ENCODE measurements around the gene RAPGEF1. TPM values are rescaled to one million over a fixed set of nuclear protein-coding genes. Genes with fewer than 3 reads are reported as not detected.

RAPGEF1 gene
- total and polyA plus RNA-seq, 9 donors, result 17.0 to 64.4 (median 36.4) TPM

GRCh38 chr9:131546336-131547084, 193.4 kb downstream of the RAPGEF1 start:
- TF ChIP-seq EP300 (IDR thresholded peaks at IDR 0.05) (no peak), POLR2A (IDR thresholded peaks at IDR 0.05) (no peak), CTCF (IDR thresholded peaks at IDR 0.05) (no peak)
- Histone ChIP-seq H3K4me3 (no peak overlapping the region), H3K36me3 (no peaks in the 10 kb centered on the region), H3K4me1 (ENCODE audit: insufficient read depth) (peaks cover 3% of the 10 kb centered on the region), H3K27ac (no peak overlapping the region), H3K9me3 (peaks cover 3 to 10% of the 10 kb centered on the region in 2 donors), H3K27me3 (no peaks in the 10 kb centered on the region)
- 1 to 3% (median 2%) methylated on average over 34 to 49 of the region's 49 CpGs for WGBS, 3 donors
- DNase-seq, result no peak
- intact Hi-C loops (cut with DNase I), result no loop called here

GRCh38 chr9:131545786-131546335, 194.0 kb downstream of the RAPGEF1 start:
- WGBS, 3 donors, result 2 to 5% (median 2%) methylated on average over 26 to 30 of the region's 30 CpGs
- DNase-seq, result no peak
- H3K9me3 ChIP-seq, result peaks cover 3 to 10% of the 10 kb centered on the region in 2 donors
- H3K27me3 ChIP-seq, result no peaks in the 10 kb centered on the region
- TF ChIP-seq POLR2A (IDR thresholded peaks at IDR 0.05) (no peak), CTCF (IDR thresholded peaks at IDR 0.05) (no peak), EP300 (IDR thresholded peaks at IDR 0.05) (no peak)
- no peak overlapping the region for H3K4me3 ChIP-seq
- intact Hi-C loops (cut with DNase I), result no loop called here
- H3K27ac ChIP-seq, result no peak overlapping the region
- H3K36me3 ChIP-seq, result no peaks in the 10 kb centered on the region
- H3K4me1 ChIP-seq (ENCODE audit: insufficient read depth), result peaks cover 3% of the 10 kb centered on the region

- TF ChIP-seq EP300 (IDR thresholded peaks at IDR 0.05) (no peak), CTCF (IDR thresholded peaks at IDR 0.05) (no peak), POLR2A (IDR thresholded peaks at IDR 0.05) (no peak)
- intact Hi-C loops (cut with DNase I), result no loop called here
- H3K27ac ChIP-seq, result no peak within 1 kb of the TSS
- no peak for DNase-seq
- H3K36me3 ChIP-seq, result no peaks in the 10 kb centered on the region
- peaks cover 3 to 10% of the 10 kb centered on the region in 2 donors for H3K9me3 ChIP-seq
- no peaks in the 10 kb centered on the region for H3K27me3 ChIP-seq
- peaks cover 3% of the 10 kb centered on the region for H3K4me1 ChIP-seq (ENCODE audit: insufficient read depth)
- no peak within 1 kb of the TSS for H3K4me3 ChIP-seq
- WGBS, 3 donors, result 13 to 18% (median 16%) methylated on average over 44 to 50 of the region's 50 CpGs
Measured at GRCh38 chr9:131545003-131545785, 194.7 kb downstream of the RAPGEF1 start, which contains the start of gene PRRT1B. Gene PRRT1B, plus strand, starts transcription at chr9:131545523. Its CDS starts 93 bp downstream, at chr9:131545616.

- intact Hi-C loops (cut with DNase I), result no loop called here
- 85 to 91% (median 87%) methylated on average over 6 of the region's 6 CpGs for WGBS, 3 donors
- H3K27ac ChIP-seq, result no peak overlapping the region
- no peak overlapping the region for H3K4me3 ChIP-seq
- TF ChIP-seq POLR2A (IDR thresholded peaks at IDR 0.05) (no peak), CTCF (IDR thresholded peaks at IDR 0.05) (no peak), EP300 (IDR thresholded peaks at IDR 0.05) (no peak)
- no peak for DNase-seq
- no peaks in the 10 kb centered on the region for H3K27me3 ChIP-seq
- H3K9me3 ChIP-seq, result peaks cover 3 to 10% of the 10 kb centered on the region in 2 donors
- H3K36me3 ChIP-seq, result no peaks in the 10 kb centered on the region
- H3K4me1 ChIP-seq (ENCODE audit: insufficient read depth), result peaks cover 3% of the 10 kb centered on the region
Measured at GRCh38 chr9:131543141-131543540, 196.7 kb downstream of the RAPGEF1 start.

Measured in ovary (tissue), 9 donors.